Mucosa of descending colon (tissue), 3 donors: ENCODE measurements around the gene ZNF157. TPM values are rescaled to one million over a fixed set of nuclear protein-coding genes. Genes with fewer than 3 reads are reported as not detected.
A peak's percentile ranks its signal among the peaks of the same experiment; 100 is the strongest.
"Not testable (repeated sequence)": the region's sequence is repeated elsewhere in the genome, so short reads cannot be mapped to it uniquely, and the experiment has no call there.

Experiments
- ATAC-seq: fragments of 200-7000 bp; cut with Tn5 transposase; one replicate; pipeline ENCODE4 v1.9.1; 2020; ENCODE audit warnings: mild to moderate bottlenecking, moderate library complexity
- DNase-seq, 3 donors: peaks; one replicate each; pipeline ENCODE4 v3.0.0-alpha.2; 2020
- H3K36me3 ChIP-seq: fragments of 200-600 bp; one replicate; pipeline ENCODE4 v1.8.0; 2021; ENCODE audit warnings: low read depth, mild to moderate bottlenecking
- H3K4me1 ChIP-seq: fragments of 200-600 bp; one replicate; pipeline ENCODE4 v1.8.0; 2021; ENCODE audit warnings: low read depth, mild to moderate bottlenecking
- H3K4me3 ChIP-seq: fragments of 200-600 bp; one replicate; pipeline ENCODE4 v1.8.0; 2021; ENCODE audit warnings: mild to moderate bottlenecking
- H3K9me3 ChIP-seq: fragments of 200-600 bp; one replicate; pipeline ENCODE4 v1.8.0; 2021; ENCODE audit warnings: mild to moderate bottlenecking
- intact Hi-C, 2 donors: fragments of 100-400 bp; cut with DNase I in 1 of 2; cut with micrococcal nuclease in 1 of 2; formaldehyde crosslinking; loops; one replicate each; pipeline versions ENCODE4 v1.11.0 to v1.11.1; 2022; cut with DNase I, micrococcal nuclease
- total RNA-seq, 3 donors: library from RNA; stranded (reverse); fragmentation: NEBNext Ultra II Directional in 2 of 3; extraction: Animal tissue kit (Norgen Biotek cat#: 25700) in 2 of 3; gene quantifications; one replicate each; pipeline versions ENCODE4 v1.2.1 to v1.2.4, GENCODE V29; 2021 to 2023
- TF ChIP-seq, protein P1 (sequence below): fragments of 200-600 bp; IDR thresholded peaks from one replicate; pipeline ENCODE4 v1.8.0; 2022; ENCODE audit warnings: antibody characterized with exemption, mild to moderate bottlenecking
- donor health status: DM: no; HTN: no; CAD: no; lungs with moderate emphysema.
- donor health status: DM: no; HTN: no; CAD: no.
- donor health status: DM: no; HTN: yes; CAD: no.

ZNF157 gene
- total RNA-seq, 3 donors from 2014 or later: 0.51 TPM; not detected in 2

DNA sequence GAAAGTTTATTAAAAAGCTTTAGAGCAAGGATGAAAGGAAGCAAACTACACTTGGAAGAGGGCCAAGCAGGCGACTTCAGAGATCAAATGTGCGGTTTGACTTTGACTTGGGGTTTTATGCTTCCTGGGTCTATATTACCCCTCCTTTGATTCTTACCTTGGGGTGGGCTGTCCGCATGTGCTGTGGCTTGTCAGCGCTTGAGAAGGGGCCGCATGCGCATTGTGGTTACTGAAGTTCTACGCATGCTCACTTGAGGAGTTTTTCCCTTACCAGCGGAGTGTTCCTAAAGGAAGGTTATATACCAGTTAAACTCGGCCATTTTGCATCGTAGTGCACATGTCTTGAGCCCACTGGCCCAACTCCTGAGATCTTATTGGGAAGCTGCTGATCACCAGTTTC lies 9.9 kb downstream of the ZNF157 start:
- ATAC-seq (peak; percentile 61), DNase-seq (peak; percentile 33 to 59 (median 43))
- TF ChIP-seq, protein P1, sequence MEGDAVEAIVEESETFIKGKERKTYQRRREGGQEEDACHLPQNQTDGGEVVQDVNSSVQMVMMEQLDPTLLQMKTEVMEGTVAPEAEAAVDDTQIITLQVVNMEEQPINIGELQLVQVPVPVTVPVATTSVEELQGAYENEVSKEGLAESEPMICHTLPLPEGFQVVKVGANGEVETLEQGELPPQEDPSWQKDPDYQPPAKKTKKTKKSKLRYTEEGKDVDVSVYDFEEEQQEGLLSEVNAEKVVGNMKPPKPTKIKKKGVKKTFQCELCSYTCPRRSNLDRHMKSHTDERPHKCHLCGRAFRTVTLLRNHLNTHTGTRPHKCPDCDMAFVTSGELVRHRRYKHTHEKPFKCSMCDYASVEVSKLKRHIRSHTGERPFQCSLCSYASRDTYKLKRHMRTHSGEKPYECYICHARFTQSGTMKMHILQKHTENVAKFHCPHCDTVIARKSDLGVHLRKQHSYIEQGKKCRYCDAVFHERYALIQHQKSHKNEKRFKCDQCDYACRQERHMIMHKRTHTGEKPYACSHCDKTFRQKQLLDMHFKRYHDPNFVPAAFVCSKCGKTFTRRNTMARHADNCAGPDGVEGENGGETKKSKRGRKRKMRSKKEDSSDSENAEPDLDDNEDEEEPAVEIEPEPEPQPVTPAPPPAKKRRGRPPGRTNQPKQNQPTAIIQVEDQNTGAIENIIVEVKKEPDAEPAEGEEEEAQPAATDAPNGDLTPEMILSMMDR: no peak
- intact Hi-C loops: loop anchor here in 1 of 2 donors (10.0 kb wide), 1 partner anchor 185 kb away; the partner anchor contains the start of gene UBA1
- H3K4me3 ChIP-seq: no peak overlapping the region
- H3K4me1 ChIP-seq: no peaks in the 10 kb centered on the region
- no peaks in the 10 kb centered on the region for H3K36me3 ChIP-seq
- H3K9me3 ChIP-seq: no peaks in the 10 kb centered on the region

DNA sequence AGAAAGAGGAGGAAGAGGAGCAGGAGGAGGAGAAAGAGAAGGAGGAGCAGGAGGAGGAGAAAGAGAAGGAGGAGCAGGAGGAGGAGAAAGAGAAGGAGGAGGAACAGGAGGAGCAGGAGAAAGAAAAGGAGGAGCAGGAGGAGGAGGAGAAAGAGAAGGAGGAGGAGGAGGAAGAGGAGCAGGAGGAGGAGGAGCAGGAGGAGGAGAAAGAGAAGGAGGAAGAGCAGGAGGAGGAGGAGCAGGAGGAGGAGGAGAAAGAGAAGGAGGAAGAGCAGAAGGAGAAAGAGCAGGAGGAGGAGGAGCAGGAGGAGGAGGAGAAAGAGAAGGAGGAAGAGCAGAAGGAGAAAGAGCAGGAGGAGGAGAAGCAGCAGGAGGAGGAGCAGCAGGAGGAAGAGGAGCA lies 10.5 kb downstream of the ZNF157 start:
- H3K4me3 ChIP-seq, H3K36me3 ChIP-seq, DNase-seq, H3K4me1 ChIP-seq, H3K9me3 ChIP-seq, ATAC-seq: not testable (repeated sequence)
- intact Hi-C loops: loop anchor here in 1 of 2 donors (10.0 kb wide), 1 partner anchor 186 kb away; the partner anchor contains the start of gene UBA1

DNA sequence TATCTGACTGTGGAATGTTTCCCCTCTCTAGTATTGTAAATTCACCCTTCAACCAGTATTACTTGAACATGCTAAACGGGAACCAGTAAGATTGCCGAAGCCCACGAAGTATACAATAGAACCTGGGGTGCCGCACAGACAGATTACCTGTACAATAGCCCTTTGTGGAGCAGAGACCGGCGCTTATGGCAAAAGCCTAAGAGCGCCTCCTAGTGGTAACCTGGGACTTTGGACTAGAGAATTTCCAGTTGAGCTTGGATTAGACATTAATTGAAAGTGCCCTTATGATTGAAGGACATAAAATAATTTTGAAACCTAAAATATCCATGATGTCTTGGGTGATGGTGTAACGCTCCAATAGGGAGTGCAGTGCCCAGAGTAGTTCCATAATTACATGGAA lies 14.1 kb downstream of the ZNF157 start:
- peak; percentile 92 for ATAC-seq
- Histone ChIP-seq H3K4me1 (no peaks in the 10 kb centered on the region), H3K4me3 (no peak overlapping the region), H3K9me3 (no peaks in the 10 kb centered on the region), H3K36me3 (no peaks in the 10 kb centered on the region)
- DNase-seq: peak in 2 of 3 donors; percentile 39 to 84
- TF ChIP-seq, protein P1: peak; percentile 30
- intact Hi-C loops: loop anchor here in 1 of 2 donors (10.0 kb wide), 1 partner anchor 190 kb away; the partner anchor contains the start of gene UBA1

DNA sequence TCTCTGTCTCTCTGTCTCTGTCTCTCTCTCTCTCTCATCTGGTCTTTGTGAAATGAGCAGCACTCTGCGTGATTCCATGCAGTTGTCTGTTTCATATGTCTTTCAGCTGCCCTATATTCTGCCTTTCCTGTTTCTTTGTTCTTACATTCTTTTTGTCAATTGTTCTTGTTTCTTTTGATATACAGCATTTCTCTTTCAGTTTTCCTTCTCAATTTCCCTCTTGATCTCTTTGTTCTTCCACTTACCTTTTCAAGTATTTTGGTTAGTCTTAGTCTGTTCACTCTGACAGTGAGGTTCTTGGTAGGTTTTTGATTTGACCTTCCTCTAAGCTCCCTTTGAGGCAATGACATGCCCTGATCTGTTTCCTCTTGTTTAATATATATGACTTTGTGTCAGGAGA lies 20.4 kb downstream of the ZNF157 start:
- Histone ChIP-seq H3K36me3 (no peaks in the 10 kb centered on the region), H3K4me3 (no peak overlapping the region), H3K4me1 (no peaks in the 10 kb centered on the region), H3K9me3 (no peaks in the 10 kb centered on the region)
- DNase-seq (no peak), ATAC-seq (no peak)
- intact Hi-C loops: no loop called here
- TF ChIP-seq, protein P1: no peak

DNA sequence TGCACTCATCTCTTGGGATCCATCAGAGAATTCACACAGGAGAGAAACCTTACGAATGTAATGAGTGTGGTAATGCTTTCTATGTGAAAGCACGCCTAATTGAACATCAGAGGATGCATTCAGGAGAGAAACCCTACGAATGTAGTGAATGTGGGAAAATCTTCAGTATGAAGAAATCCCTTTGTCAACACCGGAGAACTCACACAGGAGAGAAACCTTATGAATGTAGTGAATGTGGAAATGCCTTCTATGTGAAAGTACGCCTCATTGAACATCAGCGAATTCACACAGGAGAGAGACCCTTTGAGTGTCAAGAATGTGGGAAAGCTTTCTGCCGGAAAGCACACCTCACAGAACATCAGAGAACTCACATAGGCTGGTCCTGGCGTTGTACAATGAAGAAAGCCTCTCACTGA lies 42.8 kb downstream of the ZNF157 start:
- ATAC-seq (no peak), DNase-seq (no peak)
- intact Hi-C loops: no loop called here
- Histone ChIP-seq H3K4me1 (no peaks in the 10 kb centered on the region), H3K9me3 (peaks cover 25% of the 10 kb centered on the region), H3K4me3 (no peak overlapping the region), H3K36me3 (no peaks in the 10 kb centered on the region)
- TF ChIP-seq, protein P1: no peak

DNA sequence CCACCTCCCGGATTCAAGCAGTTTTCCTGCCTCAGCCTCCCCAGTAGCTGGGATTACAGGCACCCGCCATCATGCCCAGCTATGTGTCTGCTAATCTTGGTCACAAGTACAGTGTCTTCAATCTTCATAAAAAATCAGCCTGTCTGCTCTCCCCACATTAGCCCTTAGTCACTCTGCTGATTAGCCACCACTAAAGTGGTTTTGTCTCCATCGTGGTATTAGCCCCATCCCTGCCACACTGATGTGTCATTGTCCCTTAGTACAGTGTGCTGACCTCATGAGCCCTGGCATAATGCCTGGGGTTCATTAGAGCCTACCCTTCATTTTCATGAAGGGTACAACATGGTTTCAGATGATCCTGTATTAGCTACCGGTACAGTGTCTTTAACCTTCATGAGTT lies 49.9 kb downstream of the ZNF157 start:
- intact Hi-C loops: no loop called here
- Histone ChIP-seq H3K36me3 (no peaks in the 10 kb centered on the region), H3K9me3 (no peaks in the 10 kb centered on the region), H3K4me3 (no peak overlapping the region), H3K4me1 (no peaks in the 10 kb centered on the region)
- DNase-seq: no peak
- ATAC-seq: no peak
- TF ChIP-seq, protein P1: no peak
